Rectal smooth muscle tissue (tissue), 1 donor: ENCODE measurements around the gene PLVAP.

Source experiments
- H3K27ac ChIP-seq: one replicate; pipeline ENCODE4 v1.7.0; 2013; ENCODE audit warnings: low read depth, low read length, inconsistent platforms
- H3K27me3 ChIP-seq: one replicate; pipeline ENCODE4 v1.7.0; 2013; ENCODE audit warnings: low read length; ENCODE audit not compliant: control insufficient read depth, insufficient read depth
- H3K36me3 ChIP-seq: one replicate; pipeline ENCODE4 v1.7.0; 2013; ENCODE audit warnings: low read length; ENCODE audit not compliant: control insufficient read depth, insufficient read depth
- H3K4me1 ChIP-seq: one replicate; pipeline ENCODE4 v1.7.0; 2013; ENCODE audit warnings: low read length; ENCODE audit not compliant: control insufficient read depth, insufficient read depth
- H3K4me3 ChIP-seq: one replicate; pipeline ENCODE4 v1.7.0; 2013; ENCODE audit warnings: low read length
- H3K9ac ChIP-seq: one replicate; pipeline ENCODE4 v1.7.0; 2013; ENCODE audit warnings: low read length

Gene PLVAP

DNA sequence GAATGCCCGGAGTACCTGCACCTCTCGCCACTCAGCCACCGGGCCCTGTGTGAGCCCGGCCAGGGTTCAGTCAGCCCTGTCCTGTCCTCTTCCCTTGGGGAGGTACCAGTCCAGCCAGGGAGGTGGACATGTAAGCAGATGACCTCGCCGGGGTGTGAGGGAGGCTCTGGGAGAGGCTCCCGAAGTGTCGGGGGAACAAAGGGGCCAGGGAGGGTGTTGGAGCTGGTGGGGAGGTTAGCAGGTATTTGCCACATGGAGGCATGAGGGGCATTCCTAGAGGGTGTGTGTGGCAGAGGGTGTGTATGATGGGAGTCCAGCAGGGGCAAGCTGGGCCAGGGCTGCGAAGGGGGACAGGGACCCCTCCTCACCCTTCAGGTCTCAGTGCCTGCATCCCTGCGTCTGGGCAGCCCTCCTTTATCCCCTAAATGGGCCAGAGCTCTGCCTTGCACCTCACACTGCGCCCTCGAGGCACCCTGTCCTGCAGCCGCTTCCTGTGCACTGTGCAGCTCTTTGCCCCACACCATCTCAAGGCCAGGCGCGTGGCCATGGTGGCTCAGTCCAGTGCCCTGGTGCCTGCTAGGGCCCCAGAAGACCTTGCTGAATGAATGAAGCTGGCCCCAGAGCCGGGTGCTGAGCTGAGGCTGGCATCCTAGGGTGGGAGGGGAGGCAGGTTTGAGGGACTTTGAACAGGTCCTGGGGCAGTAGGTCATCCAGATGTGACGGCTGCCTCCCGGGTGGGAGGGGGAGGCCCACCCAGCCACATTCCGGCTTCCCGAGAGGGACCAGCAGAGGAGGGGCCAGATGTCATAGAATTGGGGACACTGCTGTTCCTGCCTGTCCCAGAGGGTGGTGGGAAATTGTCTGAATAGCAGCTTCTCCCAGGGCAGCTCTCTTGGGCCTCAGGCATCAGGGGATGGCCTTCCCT lies 64.7 kb downstream of the PLVAP start:
- Histone ChIP-seq H3K27ac (no peak overlapping the region), H3K9ac (no peak overlapping the region), H3K4me3 (no peak overlapping the region), H3K27me3 (no peaks in the 10 kb centered on the region), H3K36me3 (peaks cover 19% of the 10 kb centered on the region), H3K4me1 (peaks cover 6% of the 10 kb centered on the region)

DNA sequence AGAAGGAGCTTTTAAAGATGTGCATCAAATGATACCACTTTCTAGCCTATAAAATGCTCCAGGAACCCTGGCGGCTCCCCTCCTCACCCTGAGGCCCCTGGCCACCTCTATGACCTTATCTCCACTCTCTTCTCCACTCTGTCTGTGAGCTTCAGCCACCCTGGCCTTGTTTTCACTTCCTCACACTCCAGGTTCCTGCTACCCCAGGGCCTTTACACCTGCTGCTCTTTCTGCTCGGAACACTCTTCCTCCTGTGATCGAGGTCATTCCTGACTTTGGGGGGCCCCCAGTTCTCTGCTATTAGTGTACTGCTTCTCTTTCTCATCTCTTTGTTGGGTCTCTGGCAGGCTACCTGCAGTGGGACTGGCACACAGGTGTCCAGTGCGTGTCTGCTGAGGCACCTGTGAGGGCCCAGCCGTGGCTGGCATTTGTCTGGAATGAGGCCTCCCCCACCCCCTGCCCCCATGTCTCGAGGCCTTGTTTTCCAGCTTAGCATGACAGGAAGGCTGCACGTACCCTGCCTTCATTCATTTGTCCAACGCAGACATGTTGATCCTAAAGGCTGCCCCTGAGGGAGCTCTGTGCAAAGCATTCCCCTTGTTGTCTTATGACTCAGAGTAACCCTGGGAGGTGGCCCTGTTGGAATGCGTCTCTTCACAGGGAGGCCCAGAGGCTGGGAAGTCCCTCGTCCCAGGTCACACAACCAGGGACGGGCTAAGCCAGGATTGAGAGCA lies 65.5 kb downstream of the PLVAP start:
- Histone ChIP-seq H3K9ac (no peak overlapping the region), H3K4me1 (peaks cover 6% of the 10 kb centered on the region), H3K36me3 (peaks cover 19% of the 10 kb centered on the region), H3K4me3 (no peak overlapping the region), H3K27ac (no peak overlapping the region), H3K27me3 (no peaks in the 10 kb centered on the region)

DNA sequence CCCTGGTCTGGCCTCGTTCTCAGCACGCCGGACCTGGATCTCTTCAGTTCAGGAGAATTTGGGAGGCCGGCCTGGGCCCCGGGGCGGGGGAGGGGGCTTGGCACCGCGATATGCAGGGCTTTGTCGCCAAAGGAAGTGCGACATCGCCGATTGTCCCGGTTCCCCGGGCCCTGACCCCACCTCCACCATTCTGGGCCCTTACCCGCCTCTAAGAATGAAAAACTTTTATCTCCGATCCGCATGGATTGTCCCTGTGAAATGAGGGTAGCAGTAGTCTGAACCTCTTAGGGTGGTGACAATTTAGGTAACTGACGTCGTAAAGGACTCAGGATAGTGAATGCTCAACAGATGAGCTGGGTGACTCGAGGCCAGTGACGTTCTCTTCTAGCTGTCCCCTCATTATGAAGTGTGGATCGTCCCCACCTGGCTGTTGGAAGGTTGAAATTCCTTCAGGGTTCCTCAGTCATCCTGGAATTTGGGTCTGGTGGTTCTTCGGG lies 67.1 kb downstream of the PLVAP start:
- peak overlapping the region; percentile 86 for H3K4me3 ChIP-seq
- no peak overlapping the region for H3K27ac ChIP-seq
- peaks cover 12% of the 10 kb centered on the region for H3K4me1 ChIP-seq
- H3K9ac ChIP-seq: no peak overlapping the region
- H3K36me3 ChIP-seq: peaks cover 19% of the 10 kb centered on the region
- no peaks in the 10 kb centered on the region for H3K27me3 ChIP-seq

DNA sequence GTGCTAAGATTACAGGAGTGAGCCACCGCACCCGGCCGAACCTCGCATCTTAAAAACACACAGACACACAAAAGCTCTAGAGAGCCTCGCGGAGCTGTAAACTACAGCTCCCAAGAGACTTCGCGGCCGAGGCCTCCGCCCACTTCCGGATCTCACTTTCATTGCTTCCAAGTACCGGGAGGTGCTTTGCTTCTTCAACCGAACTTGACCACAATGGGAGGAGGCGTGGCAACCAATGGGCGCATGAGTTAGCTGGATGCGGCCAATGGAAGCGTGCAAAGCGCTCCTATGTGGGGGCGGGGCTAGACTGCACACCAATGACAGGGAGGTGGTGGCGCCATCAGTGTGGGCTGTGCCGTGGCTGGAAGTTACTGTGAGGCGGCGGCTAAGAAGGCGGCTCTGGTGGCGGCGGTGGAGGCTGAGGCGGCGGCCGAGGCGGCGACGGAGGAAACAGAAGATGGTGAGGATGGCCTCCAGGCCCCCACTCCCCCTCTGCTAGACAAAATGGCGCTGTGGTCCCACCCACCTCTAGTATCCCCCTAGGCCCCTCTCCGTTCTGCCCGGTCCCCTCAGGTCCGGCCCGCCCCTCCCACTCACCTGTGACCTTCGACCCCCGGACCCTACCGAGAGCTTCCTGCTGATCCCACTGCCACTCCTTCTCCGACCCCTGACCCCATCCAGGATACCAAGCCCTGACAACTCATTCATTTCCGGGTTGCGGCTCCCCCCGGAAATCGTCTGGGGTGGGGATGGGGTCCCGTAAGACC lies 67.8 kb downstream of the PLVAP start, which contains the start of gene DDA1:
TSS of gene DDA1 (plus strand) at position 366 of the 767 bp plus-strand sequence. CDS start at position 458, 92 bp downstream.
- Histone ChIP-seq H3K36me3 (peaks cover 14% of the 10 kb centered on the region), H3K4me1 (peaks cover 14% of the 10 kb centered on the region), H3K27me3 (no peaks in the 10 kb centered on the region), H3K9ac (peak within 1 kb of the TSS; percentile 69), H3K4me3 (peak within 1 kb of the TSS; percentile 86), H3K27ac (peak within 1 kb of the TSS; percentile 53)

DNA sequence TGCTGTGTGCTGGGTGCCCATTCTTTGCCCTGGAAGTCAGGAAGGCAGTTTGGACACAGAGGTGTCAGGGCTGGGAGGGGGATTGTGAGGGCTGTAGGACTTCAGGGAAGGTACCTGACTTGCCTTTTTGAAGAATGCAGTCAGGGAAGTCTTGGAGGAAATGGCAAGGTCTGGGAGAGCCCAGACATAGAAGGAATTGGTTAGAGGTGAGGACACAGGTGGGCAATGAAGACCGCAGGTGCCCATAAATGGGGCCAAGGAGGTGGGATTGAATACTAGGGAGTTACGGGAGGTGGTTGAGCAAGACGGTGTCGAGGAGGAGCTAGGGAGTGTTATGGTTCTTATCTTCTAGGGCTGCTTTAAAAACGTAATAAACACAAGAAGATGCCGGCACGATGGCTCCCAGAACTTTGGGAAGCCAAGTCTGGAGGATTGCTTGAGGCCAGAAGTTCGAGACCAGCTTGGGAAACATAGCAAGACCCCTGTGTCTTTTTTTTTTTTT lies 69.2 kb downstream of the PLVAP start:
- H3K9ac ChIP-seq: no peak overlapping the region
- no peaks in the 10 kb centered on the region for H3K27me3 ChIP-seq
- peaks cover 6% of the 10 kb centered on the region for H3K36me3 ChIP-seq
- peaks cover 19% of the 10 kb centered on the region for H3K4me1 ChIP-seq
- H3K4me3 ChIP-seq: no peak overlapping the region
- no peak overlapping the region for H3K27ac ChIP-seq

DNA sequence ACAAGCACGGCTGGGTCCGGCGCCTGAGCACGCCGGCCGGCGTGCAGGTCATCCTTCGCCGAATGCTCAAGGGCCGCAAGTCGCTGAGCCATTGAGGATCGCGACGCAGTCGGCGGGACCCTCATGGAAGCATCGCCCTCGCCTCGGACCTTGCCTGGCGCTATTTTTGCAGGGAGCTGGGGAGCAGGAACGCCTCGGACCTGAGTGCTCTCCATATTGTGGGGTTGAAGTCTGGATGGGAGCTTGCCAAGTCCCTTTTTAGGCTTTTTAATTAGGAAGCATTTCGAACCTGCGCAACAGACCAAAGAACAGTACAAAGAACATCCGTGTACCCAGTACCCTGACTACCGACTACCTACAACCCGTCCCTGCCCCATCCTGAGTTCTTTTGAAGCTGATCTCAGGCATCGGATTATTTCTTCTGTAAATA lies 70.8 kb downstream of the PLVAP start:
- no peaks in the 10 kb centered on the region for H3K27me3 ChIP-seq
- H3K27ac ChIP-seq: peak overlapping the region; percentile 92
- H3K36me3 ChIP-seq: no peaks in the 10 kb centered on the region
- H3K4me3 ChIP-seq: peak overlapping the region; percentile 93
- peaks cover 22% of the 10 kb centered on the region for H3K4me1 ChIP-seq
- H3K9ac ChIP-seq: peak overlapping the region; percentile 71

DNA sequence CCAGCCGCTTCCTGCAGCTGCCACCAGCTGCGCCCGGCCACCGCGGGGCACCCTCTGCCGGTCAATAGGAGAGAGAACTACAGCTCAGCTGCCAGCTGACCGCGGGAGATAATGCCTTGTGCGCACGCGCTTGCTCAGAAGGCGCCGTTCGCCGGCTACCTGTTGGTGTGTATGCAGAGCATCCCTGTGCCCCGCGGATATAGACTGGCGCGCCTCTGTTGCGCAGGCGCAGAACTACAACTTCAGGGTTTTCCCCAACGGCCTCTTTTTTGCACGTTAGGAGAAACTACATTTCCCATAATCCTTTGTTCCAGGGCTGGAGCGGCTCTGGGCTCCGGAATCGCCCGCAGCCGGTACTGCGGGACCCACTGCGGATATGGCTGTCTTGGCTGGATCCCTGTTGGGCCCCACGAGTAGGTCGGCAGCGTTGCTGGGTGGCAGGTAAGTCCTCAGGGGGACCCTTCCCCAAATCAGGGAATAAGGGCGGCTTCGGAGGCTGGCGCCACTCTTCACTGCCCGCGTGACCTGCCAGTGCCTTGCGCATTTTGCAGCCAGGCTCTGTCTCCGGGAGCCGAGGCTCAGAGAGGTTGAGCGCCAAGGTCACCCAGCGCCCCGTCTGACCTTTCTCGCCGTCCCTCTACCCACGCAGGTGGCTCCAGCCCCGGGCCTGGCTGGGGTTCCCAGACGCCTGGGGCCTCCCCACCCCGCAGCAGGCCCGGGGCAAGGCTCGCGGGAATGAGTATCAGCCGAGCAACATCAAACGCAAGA lies 71.4 kb downstream of the PLVAP start, which contains the start of gene MRPL34:
TSS of gene MRPL34 (plus strand) at position 356 of the 768 bp plus-strand sequence. CDS start at position 377, 21 bp downstream.
- Histone ChIP-seq H3K27me3 (no peaks in the 10 kb centered on the region), H3K4me3 (peak within 1 kb of the TSS; percentile 93), H3K4me1 (peaks cover 22% of the 10 kb centered on the region), H3K9ac (peak within 1 kb of the TSS; percentile 71), H3K36me3 (no peaks in the 10 kb centered on the region), H3K27ac (peak within 1 kb of the TSS; percentile 92)

DNA sequence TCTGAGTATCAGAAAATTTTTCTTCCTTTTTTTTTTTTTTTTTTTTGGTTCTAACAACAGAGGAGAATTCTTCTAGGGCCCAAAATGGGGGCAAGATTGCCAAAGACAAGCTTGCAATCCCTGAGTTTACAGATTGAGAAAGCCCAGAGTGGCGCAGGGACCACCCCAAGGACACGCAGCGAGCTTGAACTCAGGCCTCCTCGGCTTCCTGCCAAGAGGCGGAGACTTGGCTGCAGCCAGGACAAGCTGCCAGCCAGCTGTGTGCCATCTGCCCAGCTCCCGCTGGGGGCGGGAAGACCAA lies 72.0 kb downstream of the PLVAP start:
- peaks cover 18% of the 10 kb centered on the region for H3K4me1 ChIP-seq
- H3K9ac ChIP-seq: no peak overlapping the region

DNA sequence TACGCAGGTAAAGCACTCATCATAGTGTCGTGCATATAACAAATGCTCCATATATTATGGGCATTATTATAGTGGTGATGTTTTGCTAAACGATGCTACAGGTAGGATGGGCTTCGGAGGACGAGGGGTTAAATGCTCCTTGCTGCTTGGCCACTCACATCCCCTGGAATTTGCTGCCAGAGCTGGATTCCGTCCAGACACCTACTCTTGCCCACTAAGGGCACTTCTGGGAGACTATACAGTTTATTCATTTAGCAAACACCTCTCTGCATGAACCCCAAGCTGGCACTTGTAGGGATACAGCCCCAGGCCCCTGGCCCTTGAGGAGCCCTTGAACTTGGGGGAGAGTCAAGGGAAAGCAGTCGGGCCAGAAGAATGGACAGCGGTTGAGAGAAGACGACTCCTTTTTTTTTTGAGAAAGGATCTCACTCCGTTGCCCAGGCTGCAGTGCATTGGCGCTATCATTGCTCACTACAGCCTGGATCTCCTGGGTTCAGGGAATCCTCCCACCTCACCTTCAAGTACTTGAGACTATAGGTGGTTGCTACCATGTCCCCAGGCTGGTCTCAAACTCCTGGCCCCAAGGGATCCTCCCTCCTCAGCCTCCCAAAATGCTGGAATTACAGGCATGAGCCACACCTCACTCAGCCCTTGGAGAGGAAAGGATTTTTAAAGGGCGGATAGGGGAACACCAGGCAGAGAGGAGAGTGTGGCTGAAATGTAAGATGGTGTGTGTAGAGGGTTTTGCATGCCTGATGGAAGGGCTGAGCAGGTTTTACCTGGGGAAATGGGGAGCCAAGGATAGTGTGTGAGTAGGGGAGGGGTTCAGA lies 72.5 kb downstream of the PLVAP start:
- H3K9ac ChIP-seq: no peak overlapping the region
- peak overlapping the region; percentile 93 for H3K4me3 ChIP-seq
- no peaks in the 10 kb centered on the region for H3K27me3 ChIP-seq
- H3K4me1 ChIP-seq: peaks cover 16% of the 10 kb centered on the region
- H3K36me3 ChIP-seq: no peaks in the 10 kb centered on the region
- peak overlapping the region; percentile 92 for H3K27ac ChIP-seq

More for the DNA sequence above, 72.0 kb downstream of the PLVAP start:
- Histone ChIP-seq H3K4me3 (peak overlapping the region; percentile 93), H3K36me3 (no peaks in the 10 kb centered on the region), H3K27ac (peak overlapping the region; percentile 92), H3K27me3 (no peaks in the 10 kb centered on the region)

DNA sequence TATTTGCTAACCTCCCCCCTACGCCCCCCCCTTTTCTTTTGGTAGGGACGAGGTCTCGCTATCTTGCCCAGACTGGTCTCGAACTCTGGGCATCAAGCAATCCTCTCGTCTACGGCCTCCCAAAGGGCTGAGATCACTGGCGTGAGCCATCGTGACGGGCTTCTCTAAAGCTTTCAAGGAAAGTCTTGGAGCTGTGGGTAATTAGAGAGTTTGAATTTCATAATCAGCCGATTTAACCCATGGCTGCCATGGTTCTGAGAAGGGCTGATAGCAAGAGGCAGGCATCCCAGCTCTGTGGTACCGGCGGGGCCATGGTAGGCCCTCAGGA lies 73.2 kb downstream of the PLVAP start:
- no peaks in the 10 kb centered on the region for H3K27me3 ChIP-seq
- H3K4me1 ChIP-seq: peaks cover 16% of the 10 kb centered on the region
- peak overlapping the region; percentile 79 for H3K4me3 ChIP-seq
- H3K9ac ChIP-seq: no peak overlapping the region
- H3K27ac ChIP-seq: peak overlapping the region; percentile 92
- H3K36me3 ChIP-seq: no peaks in the 10 kb centered on the region
